Left renal pelvis (tissue), 4 donors: ENCODE results near the gene LIN7A. TPM values are rescaled to one million over a fixed set of nuclear protein-coding genes. Genes with fewer than 3 reads are reported as not detected.
A peak's percentile ranks its signal among the peaks of the same experiment; 100 is the strongest.

Experiments used
- DNase-seq, 4 donors: peaks; one replicate each; pipeline ENCODE4 v3.0.0-alpha.2; 2013; ENCODE audit warnings: low read depth in 4 of 4, low spot score in 3 of 4
- polyA plus RNA-seq, 4 donors: library from polyadenylated mRNA; unstranded; fragments of 120-200 nt; gene quantifications; one replicate each; pipeline ENCODE4 v1.2.1, GENCODE V29; 2013; ENCODE audit not compliant: insufficient read length in 4 of 4

The LIN7A gene
- polyA plus RNA-seq, 4 donors: 15.4 to 24.8 (median 22.2) TPM

GRCh38 chr12:80861641-80862378 is 75.9 kb downstream of the LIN7A start:
- DNase-seq: no peak

- no peak for DNase-seq
Observed at GRCh38 chr12:80860928-80861327, 76.8 kb downstream of the LIN7A start.

- DNase-seq: no peak
Observed at GRCh38 chr12:80860206-80860605, 77.5 kb downstream of the LIN7A start.

GRCh38 chr12:80858356-80858755 is 79.4 kb downstream of the LIN7A start:
- no peak for DNase-seq

- no peak for DNase-seq
Observed at GRCh38 chr12:80857311-80857710, 80.4 kb downstream of the LIN7A start.

GRCh38 chr12:80849337-80849736 is 88.4 kb downstream of the LIN7A start:
- DNase-seq: no peak

- DNase-seq: no peak
Observed at GRCh38 chr12:80848858-80849257, 88.9 kb downstream of the LIN7A start.

GRCh38 chr12:80847575-80847974 is 90.2 kb downstream of the LIN7A start:
- DNase-seq: no peak

GRCh38 chr12:80846952-80847351 is 90.8 kb downstream of the LIN7A start:
- DNase-seq: no peak

- no peak for DNase-seq
Observed at GRCh38 chr12:80845639-80846038, 92.1 kb downstream of the LIN7A start.

- no peak for DNase-seq
Observed at GRCh38 chr12:80843969-80844368, 93.8 kb downstream of the LIN7A start.

- no peak for DNase-seq
Observed at GRCh38 chr12:80838708-80839107, 99.0 kb downstream of the LIN7A start.

- no peak for DNase-seq
Observed at GRCh38 chr12:80838024-80838658, 99.6 kb downstream of the LIN7A start.

GRCh38 chr12:80837342-80837978 is 100.3 kb downstream of the LIN7A start:
- DNase-seq: peak in 1 of 4 donors; percentile 20

GRCh38 chr12:80834724-80835123 is 103.0 kb downstream of the LIN7A start:
- no peak for DNase-seq

- DNase-seq: no peak
Observed at GRCh38 chr12:80830533-80831088, 107.1 kb downstream of the LIN7A start.

GRCh38 chr12:80829767-80830166 is 108.0 kb downstream of the LIN7A start:
- DNase-seq: no peak

GRCh38 chr12:80825506-80825905 is 112.2 kb downstream of the LIN7A start:
- DNase-seq: no peak

GRCh38 chr12:80823393-80823792 is 114.3 kb downstream of the LIN7A start:
- no peak for DNase-seq

- no peak for DNase-seq
Observed at GRCh38 chr12:80821513-80822000, 116.2 kb downstream of the LIN7A start.

GRCh38 chr12:80818878-80819277 is 118.9 kb downstream of the LIN7A start:
- no peak for DNase-seq
